Mesothelial cell of epicardium (in vitro differentiated cells): Measurements from ENCODE around the gene FRY. TPM values are rescaled to one million over a fixed set of nuclear protein-coding genes. Genes with fewer than 3 reads are reported as not detected.
A peak's percentile ranks its signal among the peaks of the same experiment; 100 is the strongest.

Experiments
- DNase-seq, 2 experiments: peaks; one replicate each; pipeline ENCODE4 v3.0.0; 2021; ENCODE audit warnings: low spot score in 2 of 2; ENCODE audit not compliant: unreplicated experiment in 2 of 2
- H3K27ac Mint-ChIP-seq: 2 replicates; pipeline ENCODE4 v1.8.0; 2021; ENCODE audit warnings: mixed read lengths
- H3K27me3 Mint-ChIP-seq: 2 replicates; pipeline ENCODE4 v1.8.0; 2021; ENCODE audit warnings: low read depth, mixed read lengths
- H3K36me3 Mint-ChIP-seq: 2 replicates; pipeline ENCODE4 v1.8.0; 2021; ENCODE audit warnings: mixed read lengths
- H3K4me1 Mint-ChIP-seq: 2 replicates; pipeline ENCODE4 v1.8.0; 2021; ENCODE audit warnings: mixed read lengths
- H3K4me3 Mint-ChIP-seq: 2 replicates; pipeline ENCODE4 v1.8.0; 2021; ENCODE audit warnings: mild to moderate bottlenecking, moderate library complexity, mixed read lengths
- H3K9me3 Mint-ChIP-seq: 2 replicates; pipeline ENCODE4 v1.8.0; 2021; ENCODE audit warnings: mixed read lengths
- total RNA-seq: library from RNA; stranded (reverse); gene quantifications from 3 replicates; pipeline ENCODE4 v1.2.1, GENCODE V29; 2021
- TF ChIP-seq, protein P1 (sequence below): fragments of 200-600 bp; sonication (generic); IDR thresholded peaks from one replicate; pipeline ENCODE4 v1.5.0; 2021; ENCODE audit warnings: antibody characterized with exemption; ENCODE audit not compliant: unreplicated experiment

Gene FRY
- total RNA-seq, 1 donor from 2014 or later = 18.1 TPM

DNA sequence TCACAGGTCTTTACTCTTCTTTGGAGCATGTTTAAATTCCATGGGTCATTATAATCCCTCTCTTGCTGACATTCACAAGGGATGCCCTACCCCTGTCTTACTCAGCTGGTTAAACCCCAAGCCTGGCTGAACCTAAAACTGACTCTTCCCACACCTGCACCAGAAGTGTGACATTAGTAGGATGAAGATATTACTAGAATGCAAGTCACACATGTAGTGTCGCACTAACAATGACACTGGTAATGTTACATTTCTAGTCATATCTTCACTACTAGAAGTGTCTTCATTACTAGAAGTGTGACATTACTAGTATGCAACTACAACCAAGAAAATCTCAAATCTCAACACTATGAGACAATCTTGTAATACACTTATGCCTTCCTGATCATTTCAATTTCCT lies 269.3 kb downstream of the FRY start:
- no peaks in the 10 kb centered on the region for H3K36me3 Mint-ChIP-seq

DNA sequence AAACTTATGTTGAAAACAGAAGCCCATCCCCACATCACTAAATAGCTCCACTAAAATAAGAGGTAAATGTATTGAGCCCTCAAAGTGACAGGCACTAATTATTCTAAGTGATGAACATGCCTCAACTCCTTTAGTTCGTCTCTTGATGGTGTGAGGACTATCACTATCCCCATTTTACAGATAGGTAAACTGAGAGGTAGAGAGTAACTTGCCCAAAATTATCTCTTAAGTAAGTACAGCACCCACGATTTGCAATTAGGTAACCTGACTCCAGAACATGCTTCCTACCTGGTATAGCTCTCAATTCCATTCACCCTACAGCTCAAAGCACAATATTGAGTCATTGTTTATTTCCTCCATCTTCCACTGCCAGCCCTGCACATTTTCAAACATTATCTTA lies 270.9 kb downstream of the FRY start:
- H3K4me3 Mint-ChIP-seq = no peak overlapping the region
- no peak overlapping the region for H3K27ac Mint-ChIP-seq
- H3K36me3 Mint-ChIP-seq = no peaks in the 10 kb centered on the region
- DNase-seq = no peak
- no peaks in the 10 kb centered on the region for H3K4me1 Mint-ChIP-seq
- H3K9me3 Mint-ChIP-seq = no peaks in the 10 kb centered on the region
- TF ChIP-seq, protein P1, sequence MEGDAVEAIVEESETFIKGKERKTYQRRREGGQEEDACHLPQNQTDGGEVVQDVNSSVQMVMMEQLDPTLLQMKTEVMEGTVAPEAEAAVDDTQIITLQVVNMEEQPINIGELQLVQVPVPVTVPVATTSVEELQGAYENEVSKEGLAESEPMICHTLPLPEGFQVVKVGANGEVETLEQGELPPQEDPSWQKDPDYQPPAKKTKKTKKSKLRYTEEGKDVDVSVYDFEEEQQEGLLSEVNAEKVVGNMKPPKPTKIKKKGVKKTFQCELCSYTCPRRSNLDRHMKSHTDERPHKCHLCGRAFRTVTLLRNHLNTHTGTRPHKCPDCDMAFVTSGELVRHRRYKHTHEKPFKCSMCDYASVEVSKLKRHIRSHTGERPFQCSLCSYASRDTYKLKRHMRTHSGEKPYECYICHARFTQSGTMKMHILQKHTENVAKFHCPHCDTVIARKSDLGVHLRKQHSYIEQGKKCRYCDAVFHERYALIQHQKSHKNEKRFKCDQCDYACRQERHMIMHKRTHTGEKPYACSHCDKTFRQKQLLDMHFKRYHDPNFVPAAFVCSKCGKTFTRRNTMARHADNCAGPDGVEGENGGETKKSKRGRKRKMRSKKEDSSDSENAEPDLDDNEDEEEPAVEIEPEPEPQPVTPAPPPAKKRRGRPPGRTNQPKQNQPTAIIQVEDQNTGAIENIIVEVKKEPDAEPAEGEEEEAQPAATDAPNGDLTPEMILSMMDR = no peak
- H3K27me3 Mint-ChIP-seq = peaks cover 9% of the 10 kb centered on the region

More for the DNA sequence above, 269.3 kb downstream of the FRY start:
- DNase-seq = no peak
- TF ChIP-seq, protein P1 = no peak
- no peaks in the 10 kb centered on the region for H3K9me3 Mint-ChIP-seq
- no peaks in the 10 kb centered on the region for H3K4me1 Mint-ChIP-seq
- H3K27ac Mint-ChIP-seq = no peak overlapping the region
- no peak overlapping the region for H3K4me3 Mint-ChIP-seq
- peaks cover 9% of the 10 kb centered on the region for H3K27me3 Mint-ChIP-seq

DNA sequence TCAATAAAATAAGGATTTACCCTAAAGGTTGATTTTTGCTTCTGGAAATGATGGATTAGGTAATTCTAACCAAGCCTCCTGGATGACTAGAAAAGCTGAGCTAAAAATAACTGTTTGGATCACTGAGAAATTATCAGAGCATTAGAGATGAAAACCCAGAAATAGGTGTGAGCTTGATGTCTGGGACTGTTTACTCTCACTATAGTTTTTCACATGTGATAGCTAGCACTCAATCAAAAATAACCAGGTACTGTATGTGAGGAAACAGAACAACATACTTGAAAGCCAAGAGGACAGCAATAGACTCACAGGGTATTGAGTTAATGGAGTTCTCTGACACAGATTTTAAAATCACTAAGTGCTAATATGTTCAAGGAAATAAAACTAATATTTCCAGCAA lies 274.1 kb downstream of the FRY start:
- Mint-ChIP-seq H3K36me3 (no peaks in the 10 kb centered on the region), H3K27ac (no peak overlapping the region), H3K4me3 (no peak overlapping the region)

DNA sequence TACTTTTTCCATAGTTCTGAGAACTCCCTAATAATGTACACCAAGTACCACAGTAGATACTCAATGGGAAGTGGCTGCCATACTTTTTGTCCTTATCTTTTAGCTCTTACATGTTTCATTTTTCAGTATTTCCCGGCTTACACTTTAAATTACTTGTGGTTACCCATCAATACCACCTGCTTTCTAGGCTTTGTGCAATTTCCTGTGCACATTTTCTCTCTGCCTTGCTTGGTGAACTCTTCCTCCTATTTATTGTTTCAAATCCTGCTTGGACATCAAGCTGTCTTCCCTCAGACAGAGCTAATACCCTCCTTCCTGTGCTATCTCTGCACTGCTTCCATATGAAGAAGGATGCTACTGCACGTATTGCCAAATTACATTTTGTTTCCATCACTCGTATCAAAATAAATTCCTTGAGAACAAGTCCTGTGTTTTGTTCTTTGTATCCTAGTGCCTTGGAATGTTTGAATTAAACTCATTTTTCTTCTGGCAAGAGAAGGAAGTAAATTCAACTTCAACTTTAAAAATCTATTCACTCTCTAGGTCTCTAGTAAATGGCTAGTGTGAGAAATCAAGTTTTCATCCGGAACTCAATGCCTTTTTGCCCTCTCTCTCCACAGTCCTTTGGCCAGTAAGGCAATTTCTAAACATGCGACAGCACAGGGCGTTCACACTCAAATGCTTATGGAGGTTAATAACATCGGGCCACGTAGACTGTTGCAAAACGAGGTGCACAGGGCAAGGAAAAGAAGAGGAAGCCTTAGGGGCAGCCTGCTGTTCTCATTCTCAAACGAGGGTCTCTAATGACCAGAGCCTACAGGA lies 277.9 kb downstream of the FRY start:
- H3K27ac Mint-ChIP-seq = peak overlapping the region; percentile 26
- H3K4me1 Mint-ChIP-seq = peaks cover 8% of the 10 kb centered on the region
- no peak overlapping the region for H3K4me3 Mint-ChIP-seq
- TF ChIP-seq, protein P1 = no peak
- H3K27me3 Mint-ChIP-seq = no peaks in the 10 kb centered on the region
- DNase-seq = no peak
- no peaks in the 10 kb centered on the region for H3K9me3 Mint-ChIP-seq
- no peaks in the 10 kb centered on the region for H3K36me3 Mint-ChIP-seq

More for the DNA sequence above, 274.1 kb downstream of the FRY start:
- peaks cover 6% of the 10 kb centered on the region for H3K4me1 Mint-ChIP-seq
- TF ChIP-seq, protein P1 = no peak
- no peaks in the 10 kb centered on the region for H3K27me3 Mint-ChIP-seq
- DNase-seq = no peak
- no peaks in the 10 kb centered on the region for H3K9me3 Mint-ChIP-seq

DNA sequence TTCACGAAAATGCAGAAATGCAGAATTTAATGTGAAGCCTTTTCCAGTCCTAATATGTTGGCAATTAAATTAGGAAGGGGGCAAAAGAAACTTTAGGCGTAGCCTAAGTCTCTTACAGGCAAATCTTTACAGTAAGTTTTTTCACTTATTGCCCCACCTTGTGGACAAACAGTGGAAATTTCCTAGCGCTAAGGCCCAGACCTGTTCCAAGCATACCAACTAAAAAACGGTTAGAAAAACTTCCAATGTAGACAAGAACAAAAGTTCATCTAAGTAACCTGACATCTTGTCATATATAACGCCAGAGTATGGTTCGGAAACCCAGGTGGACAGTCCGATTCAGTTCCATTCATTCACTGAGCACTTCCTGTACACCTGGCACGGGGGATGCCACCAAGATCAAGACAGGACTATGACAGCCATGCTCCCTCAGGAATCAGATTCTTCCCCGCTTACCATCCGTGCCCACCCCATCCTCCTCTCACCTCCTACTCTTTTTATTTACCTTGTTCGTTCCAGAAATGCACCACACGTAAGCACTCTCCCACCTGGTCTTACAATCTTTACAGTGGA lies 278.6 kb downstream of the FRY start:
- no peaks in the 10 kb centered on the region for H3K27me3 Mint-ChIP-seq

More for the DNA sequence above, 278.6 kb downstream of the FRY start:
- Mint-ChIP-seq H3K36me3 (no peaks in the 10 kb centered on the region), H3K27ac (no peak overlapping the region), H3K4me1 (peaks cover 13% of the 10 kb centered on the region), H3K4me3 (no peak overlapping the region), H3K9me3 (no peaks in the 10 kb centered on the region)
- no peak for DNase-seq
- TF ChIP-seq, protein P1 = peak; percentile 85
